Measurements from ENCODE around the gene CATSPERD.
A peak's percentile ranks its signal among the peaks of the same experiment; 100 is the strongest.
"Not testable (repeated sequence)": the region's sequence is repeated elsewhere in the genome, so short reads cannot be mapped to it uniquely, and the experiment has no call there.

The CATSPERD gene

GRCh38 chr19:5686326-5686646 is 34.2 kb upstream of the CATSPERD start:
- DNase-seq: no peak

GRCh38 chr19:5686647-5687359 is 33.6 kb upstream of the CATSPERD start:
- DNase-seq: peak; percentile 97

- DNase-seq: no peak
These were observed 32.9 kb upstream of the CATSPERD start for GRCh38 chr19:5687360-5688198.

GRCh38 chr19:5688262-5688881 is 32.1 kb upstream of the CATSPERD start:
- DNase-seq: not testable (repeated sequence)

- DNase-seq: peak; percentile 96
These were observed 30.1 kb upstream of the CATSPERD start, which contains the start of gene RPL36 for GRCh38 chr19:5690125-5690954. Gene RPL36, plus strand, starts transcription at chr19:5690295. Its CDS starts 213 bp downstream, at chr19:5690508.

- peak; percentile 16 for DNase-seq
These were observed 29.2 kb upstream of the CATSPERD start for GRCh38 chr19:5690955-5691821.

GRCh38 chr19:5691822-5692722 is 28.4 kb upstream of the CATSPERD start:
- no peak for DNase-seq

GRCh38 chr19:5692723-5693194 is 27.7 kb upstream of the CATSPERD start:
- no peak for DNase-seq

GRCh38 chr19:5693195-5694166 is 27.0 kb upstream of the CATSPERD start:
- no peak for DNase-seq

- DNase-seq: no peak
These were observed 26.1 kb upstream of the CATSPERD start for GRCh38 chr19:5694167-5694955.

GRCh38 chr19:5694956-5695648 is 25.3 kb upstream of the CATSPERD start:
- no peak for DNase-seq

GRCh38 chr19:5695649-5696195 is 24.7 kb upstream of the CATSPERD start:
- DNase-seq: no peak

- no peak for DNase-seq
These were observed 24.0 kb upstream of the CATSPERD start for GRCh38 chr19:5696196-5697021.

GRCh38 chr19:5697022-5697889 is 23.2 kb upstream of the CATSPERD start:
- no peak for DNase-seq

- DNase-seq: no peak
These were observed 22.4 kb upstream of the CATSPERD start for GRCh38 chr19:5697890-5698634.

Data from inflammatory macrophage treated with lipopolysaccharide for 4 hours (primary cell).